Renal pelvis (tissue), 3 donors: ENCODE measurements around the gene SSX2IP. TPM values are rescaled to one million over a fixed set of nuclear protein-coding genes. Genes with fewer than 3 reads are reported as not detected.

Experiments
- polyA plus RNA-seq, 3 donors: library from polyadenylated mRNA; unstranded; fragments of 120-200 nt; gene quantifications; one replicate each; pipeline ENCODE4 v1.2.1, GENCODE V29; 2013; ENCODE audit not compliant: insufficient read length in 3 of 3

Gene SSX2IP
- polyA plus RNA-seq, 3 donors = 34.3 to 40.7 (median 36.9) TPM

Other genes with a start within 250 kb of the SSX2IP start
- 10 to 100 TPM; 42.3 to 46.4 (median 43.6) TPM for gene RPF1, start 211.2 kb downstream of the SSX2IP start, polyA plus RNA-seq
- gene SPATA1, start 184.1 kb downstream of the SSX2IP start, polyA plus RNA-seq = 1 to 10 TPM; 1.5 to 4.0 (median 3.2) TPM
- gene GNG5, start 183.9 kb downstream of the SSX2IP start, polyA plus RNA-seq = 100 to 1,000 TPM; 135 to 163 (median 156) TPM
- gene CTBS, start 116.0 kb downstream of the SSX2IP start, polyA plus RNA-seq = 10 to 100 TPM; 17.7 to 20.0 (median 19.1) TPM
- 1 to 10 TPM in 2 of 3 donors, under 1 TPM in 1; 0.87 to 2.4 (median 1.2) TPM for gene LPAR3, start 202.7 kb upstream of the SSX2IP start, polyA plus RNA-seq